Astrocyte of the cerebellum (primary cell): ENCODE measurements around the gene PRICKLE2.

Experiments used
- DNase-seq: peaks from one replicate; pipeline ENCODE4 v3.0.0-alpha.2; 2011; ENCODE audit warnings: low read depth
- H3K4me3 ChIP-seq: 2 replicates; pipeline ENCODE4 v1.5.1; 2011; ENCODE audit warnings: mild to moderate bottlenecking, low read depth, low read length, moderate library complexity
- CTCF ChIP-seq: IDR thresholded peaks from 2 replicates; pipeline ENCODE4 v1.5.1; 2012; ENCODE audit warnings: low read length, low read depth, moderate library complexity, mild to moderate bottlenecking; ENCODE audit errors: missing control alignments
- in situ Hi-C: cut with HindIII; loops from 2 replicates; pipeline ENCODE4 v1.10.0; 2017; ENCODE audit warnings: low sequenced_read_pairs

The PRICKLE2 gene

GRCh38 chr3:64163755-64164148 is 61.5 kb downstream of the PRICKLE2 start:
- no peak overlapping the region for H3K4me3 ChIP-seq
- DNase-seq = peak; percentile 39
- in situ Hi-C loops = no loop called here
- TF ChIP-seq CTCF = no peak

DNA sequence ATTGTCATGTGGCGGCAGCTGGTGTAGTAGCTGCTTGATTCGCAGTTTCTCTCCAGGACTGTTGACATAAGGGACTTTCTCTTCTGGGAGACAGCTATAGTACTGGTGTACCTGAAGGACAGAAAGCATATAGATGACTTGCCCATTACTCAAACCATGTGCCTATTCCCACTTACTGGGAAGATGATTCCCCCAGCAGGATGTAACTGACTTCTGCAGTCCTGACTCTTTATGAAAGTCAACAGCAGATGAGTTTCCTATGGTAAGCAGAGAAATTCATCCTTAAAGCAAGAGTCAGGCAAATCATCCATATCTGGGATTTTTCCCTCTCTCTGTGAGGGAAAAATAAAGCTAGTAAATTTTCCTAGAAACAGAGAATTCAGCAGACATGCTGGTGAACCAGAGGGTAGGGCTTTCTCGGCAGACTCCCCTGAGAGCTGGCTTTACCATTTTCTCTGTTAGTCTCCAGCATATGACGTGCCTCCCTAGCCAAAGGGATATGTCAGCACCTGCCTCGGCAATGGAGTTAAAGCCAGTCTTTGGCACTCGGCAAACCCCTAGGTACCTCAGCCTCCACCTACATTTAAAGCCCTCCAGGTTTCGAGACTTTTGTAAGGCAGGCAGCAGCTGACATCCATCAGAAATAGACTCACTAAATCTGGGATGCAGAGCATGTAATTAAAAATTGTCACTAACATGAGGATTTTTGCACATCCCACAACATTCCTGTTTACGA is 62.1 kb downstream of the PRICKLE2 start:
- TF ChIP-seq CTCF = no peak
- in situ Hi-C loops = no loop called here
- no peak for DNase-seq
- no peak overlapping the region for H3K4me3 ChIP-seq

DNA sequence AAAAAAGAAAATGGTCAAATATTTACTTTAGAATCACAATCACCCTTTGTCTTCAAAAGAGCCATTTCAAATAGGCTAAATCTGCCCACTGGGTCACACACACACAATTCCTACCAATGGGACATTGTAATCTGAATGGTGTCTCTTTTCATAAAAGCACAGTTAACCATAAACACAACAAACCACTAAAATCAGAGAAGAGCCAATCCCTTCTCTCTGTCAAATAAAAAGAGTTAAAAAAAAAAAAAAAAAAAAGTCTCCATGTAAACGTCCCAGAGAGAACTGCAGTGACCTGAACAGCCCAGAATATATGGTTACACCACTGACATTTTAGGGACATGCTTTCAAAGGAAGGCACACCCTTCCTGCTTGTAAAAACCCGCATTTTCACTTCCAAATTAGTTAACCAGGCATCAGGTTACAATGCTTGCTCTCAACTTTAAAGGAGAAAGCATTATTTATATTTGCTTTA is 63.7 kb downstream of the PRICKLE2 start:
- in situ Hi-C loops = no loop called here
- no peak for DNase-seq
- no peak for TF ChIP-seq CTCF
- H3K4me3 ChIP-seq = no peak overlapping the region

DNA sequence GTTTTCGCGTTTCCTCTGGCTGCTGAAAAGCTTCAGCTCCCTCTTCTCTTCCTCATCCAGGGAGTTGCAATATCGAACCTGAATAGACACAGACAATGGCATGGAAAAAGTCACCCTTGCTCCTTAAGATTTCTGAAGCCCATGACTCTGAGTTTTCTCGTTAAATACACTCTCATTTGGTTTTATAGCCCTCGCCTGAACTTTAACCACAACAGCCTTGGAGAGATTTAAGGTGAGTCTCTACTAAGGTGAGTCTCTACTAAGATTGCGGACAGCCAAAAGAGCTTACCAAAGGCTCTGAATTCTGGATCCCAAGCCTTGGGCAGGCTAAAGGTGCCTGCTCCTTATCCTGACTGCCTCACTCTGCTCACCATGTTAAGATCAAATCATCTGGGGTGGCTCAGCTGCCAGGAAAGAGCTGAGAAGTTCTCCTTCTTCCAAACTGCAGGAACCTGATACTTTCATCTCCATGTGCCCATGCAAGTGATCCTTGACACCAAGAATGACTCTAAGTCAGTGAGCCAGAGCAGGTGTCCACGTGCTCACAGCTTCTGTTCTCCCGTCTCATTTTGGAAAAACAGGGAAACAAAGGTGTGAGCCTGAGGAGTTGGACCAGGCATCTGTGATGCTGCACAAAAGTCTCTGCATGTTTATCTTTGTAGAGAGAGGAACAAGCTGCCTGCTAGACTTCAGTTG is 65.1 kb downstream of the PRICKLE2 start:
- in situ Hi-C loops = no loop called here
- no peak overlapping the region for H3K4me3 ChIP-seq
- no peak for DNase-seq
- no peak for TF ChIP-seq CTCF

- in situ Hi-C loops = no loop called here
- no peak for TF ChIP-seq CTCF
- DNase-seq = no peak
- H3K4me3 ChIP-seq = no peak overlapping the region
Observed at GRCh38 chr3:64158334-64158733, 66.9 kb downstream of the PRICKLE2 start.

- in situ Hi-C loops = no loop called here
- H3K4me3 ChIP-seq = no peak overlapping the region
- no peak for TF ChIP-seq CTCF
- DNase-seq = no peak
Observed at GRCh38 chr3:64157150-64158035, 67.9 kb downstream of the PRICKLE2 start.
